SK-N-SH treated with all-trans-retinoic acid at 6 μM for 48 hours (cell line): ENCODE results near the gene SAAL1.

ENCODE experiments used
- ARNTL ChIP-seq: fragments of 450-650 bp; formaldehyde crosslinking; IDR thresholded peaks from 2 replicates; pipeline ENCODE4 v1.5.0; 2020; ENCODE audit warnings: low read depth, mild to moderate bottlenecking, moderate library complexity, borderline replicate concordance
- CSRNP3 ChIP-seq: fragments of 250-450 bp; sonication (Bioruptor Pico); IDR thresholded peaks from 2 replicates; pipeline ENCODE4 v1.5.1; 2021; ENCODE audit warnings: mild to moderate bottlenecking, moderate library complexity
- ISL1 ChIP-seq: fragments of 250-450 bp; sonication (Bioruptor Pico); IDR thresholded peaks from 2 replicates; pipeline ENCODE4 v2.1.2; 2022; ENCODE audit warnings: mild to moderate bottlenecking, moderate library complexity
- TSHZ2 ChIP-seq: fragments of 250-450 bp; sonication (Bioruptor Pico); IDR thresholded peaks from 2 replicates; pipeline ENCODE4 v1.5.0; 2020; ENCODE audit warnings: mild to moderate bottlenecking, moderate library complexity
- ZFP3 ChIP-seq: fragments of 250-450 bp; sonication (Bioruptor Pico); IDR thresholded peaks from 2 replicates; pipeline ENCODE4 v1.5.0; 2020; ENCODE audit warnings: mild to moderate bottlenecking, moderate library complexity
- ZNF565 ChIP-seq: fragments of 450-650 bp; formaldehyde crosslinking; conservative IDR thresholded peaks from 2 replicates; pipeline ENCODE4 v1.5.0; 2020; ENCODE audit warnings: low read depth, mild to moderate bottlenecking, moderate library complexity

- TF ChIP-seq ISL1 (CRISPR knock-in tag): no peak
- no peak for TF ChIP-seq CSRNP3 (CRISPR knock-in tag)
- TF ChIP-seq ARNTL: no peak
- TF ChIP-seq TSHZ2 (CRISPR knock-in tag): no peak
- TF ChIP-seq ZNF565 (CRISPR knock-in tag): no peak
- TF ChIP-seq ZFP3 (CRISPR knock-in tag): no peak
These were observed 5.1 kb upstream of the SAAL1 start for GRCh38 chr11:18111005-18111404.
